Vagina (tissue), 2 donors: ENCODE measurements around the gene COL23A1. TPM values are rescaled to one million over a fixed set of nuclear protein-coding genes. Genes with fewer than 3 reads are reported as not detected.

Source experiments
- DNase-seq, 2 donors: peaks; one replicate each; pipeline ENCODE4 v3.0.0-alpha.2; 2017; ENCODE audit errors: extremely low spot score in 2 of 2
- H3K27ac ChIP-seq: fragments of 200-600 bp; sonication (generic); one replicate; pipeline ENCODE4 v1.5.1; 2019
- H3K27me3 ChIP-seq: fragments of 200-600 bp; sonication (generic); one replicate; pipeline ENCODE4 v1.5.1; 2019
- H3K36me3 ChIP-seq, 2 donors: fragments of 200-600 bp; sonication (generic); one replicate each; pipeline ENCODE4 v1.5.1; 2017 to 2019
- H3K4me1 ChIP-seq: fragments of 200-600 bp; sonication (generic); one replicate; pipeline ENCODE4 v1.5.1; 2019
- H3K4me3 ChIP-seq, 2 donors: fragments of 200-600 bp; sonication (generic); 1 replicate in 1 of 2; 2 replicates in 1 of 2; pipeline ENCODE4 v1.5.1; 2016 to 2019
- H3K9me3 ChIP-seq: fragments of 200-600 bp; sonication (generic); one replicate; pipeline ENCODE4 v1.5.1; 2019
- POLR2A ChIP-seq, 2 donors: fragments of 450-650 bp; IDR thresholded peaks; one replicate each; pipeline ENCODE4 v1.6.1; 2017; ENCODE audit warnings: antibody characterized with exemption in 2 of 2, mild to moderate bottlenecking in 2 of 2, moderate library complexity in 2 of 2
- POLR2AphosphoS5 ChIP-seq, 2 donors: sonication (generic); formaldehyde crosslinking; IDR thresholded peaks; one replicate each; pipeline ENCODE4 v1.9.0; 2017; ENCODE audit warnings: antibody characterized with exemption in 2 of 2, mild to moderate bottlenecking in 2 of 2, low read depth in 1 of 2; ENCODE audit not compliant: insufficient read depth in 1 of 2
- intact Hi-C: fragments of 100-400 bp; cut with DNase I; formaldehyde crosslinking; loops from one replicate; pipeline ENCODE4 v1.15.1; 2023
- small RNA-seq: library from RNA; depleted of rRNA; stranded (forward); fragments of <200 nt; gene quantifications from one replicate; pipeline ENCODE3, GENCODE V24; 2016
- total RNA-seq: library from RNA; depleted of rRNA; stranded (reverse); fragments of >200 nt; gene quantifications from one replicate; pipeline ENCODE4 v1.2.3, GENCODE V29; 2016
- TF ChIP-seq, protein P1 (sequence below), 3 experiments: fragments of 450-650 bp in 2 of 3; fragments of 200-600 bp in 1 of 3; sonication (generic) in 1 of 3; IDR thresholded peaks; one replicate each; pipeline ENCODE4 v1.5.1; 2017 to 2019; ENCODE audit warnings: antibody characterized with exemption in 3 of 3, mild to moderate bottlenecking in 2 of 3, moderate library complexity in 2 of 3

Gene COL23A1
- total RNA-seq, 1 donor from 2014 or later = 3.7 TPM

DNA sequence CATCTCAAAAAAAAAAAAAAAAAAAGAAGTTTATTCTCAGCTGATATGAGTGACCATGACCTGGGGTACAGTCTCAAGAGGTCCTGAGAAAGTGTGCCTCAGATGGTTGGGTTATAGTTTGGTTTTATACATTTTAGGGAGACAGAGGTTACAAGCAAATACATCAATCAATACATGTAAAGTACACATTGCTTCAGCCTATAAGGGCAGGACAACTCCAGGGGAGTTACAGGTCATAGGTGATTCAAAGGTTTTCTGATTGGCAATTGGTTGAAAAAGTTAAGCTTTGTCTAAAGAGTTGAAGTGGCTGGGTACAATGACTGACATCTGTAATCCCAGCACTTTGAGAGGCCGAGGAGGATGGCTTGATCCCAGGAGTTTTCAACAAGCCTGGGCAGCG lies 400.8 kb downstream of the COL23A1 start:
- no peak for TF ChIP-seq POLR2A (IDR thresholded peaks at IDR 0.05)
- TF ChIP-seq, protein P1, sequence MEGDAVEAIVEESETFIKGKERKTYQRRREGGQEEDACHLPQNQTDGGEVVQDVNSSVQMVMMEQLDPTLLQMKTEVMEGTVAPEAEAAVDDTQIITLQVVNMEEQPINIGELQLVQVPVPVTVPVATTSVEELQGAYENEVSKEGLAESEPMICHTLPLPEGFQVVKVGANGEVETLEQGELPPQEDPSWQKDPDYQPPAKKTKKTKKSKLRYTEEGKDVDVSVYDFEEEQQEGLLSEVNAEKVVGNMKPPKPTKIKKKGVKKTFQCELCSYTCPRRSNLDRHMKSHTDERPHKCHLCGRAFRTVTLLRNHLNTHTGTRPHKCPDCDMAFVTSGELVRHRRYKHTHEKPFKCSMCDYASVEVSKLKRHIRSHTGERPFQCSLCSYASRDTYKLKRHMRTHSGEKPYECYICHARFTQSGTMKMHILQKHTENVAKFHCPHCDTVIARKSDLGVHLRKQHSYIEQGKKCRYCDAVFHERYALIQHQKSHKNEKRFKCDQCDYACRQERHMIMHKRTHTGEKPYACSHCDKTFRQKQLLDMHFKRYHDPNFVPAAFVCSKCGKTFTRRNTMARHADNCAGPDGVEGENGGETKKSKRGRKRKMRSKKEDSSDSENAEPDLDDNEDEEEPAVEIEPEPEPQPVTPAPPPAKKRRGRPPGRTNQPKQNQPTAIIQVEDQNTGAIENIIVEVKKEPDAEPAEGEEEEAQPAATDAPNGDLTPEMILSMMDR (IDR thresholded peaks at IDR 0.05) = no peak
- no peak for TF ChIP-seq POLR2AphosphoS5 (IDR thresholded peaks at IDR 0.05; ENCODE audit: insufficient read depth in 1 of 2, low read depth in 1 of 2)
- no peak overlapping the region for H3K4me3 ChIP-seq
- H3K36me3 ChIP-seq = no peaks in the 10 kb centered on the region
- no peak for DNase-seq
- H3K9me3 ChIP-seq = no peaks in the 10 kb centered on the region
- no peak overlapping the region for H3K27ac ChIP-seq
- no peaks in the 10 kb centered on the region for H3K27me3 ChIP-seq
- H3K4me1 ChIP-seq = no peaks in the 10 kb centered on the region
- intact Hi-C loops = no loop called here

Small RNA genes within 50 kb of the gene (small RNA-seq; reads per million reads assigned to genes)
- not detected for gene RN7SKP70
- gene RN7SL646P = not detected

Other genes starting within 250 kb of the COL23A1 start
- 31.9 TPM for gene CLK4, start 36.7 kb upstream of the COL23A1 start, total RNA-seq
- gene ZNF354A, start 140.3 kb upstream of the COL23A1 start, total RNA-seq = 18.9 TPM